Endodermal cell (in vitro differentiated cells): ENCODE data around the gene SLC9C2. TPM values are rescaled to one million over a fixed set of nuclear protein-coding genes. Genes with fewer than 3 reads are reported as not detected.

ENCODE experiments used
- DNase-seq: peaks from one replicate; pipeline ENCODE4 v3.0.0-alpha.2; 2017
- H3K27ac ChIP-seq: 2 replicates; pipeline ENCODE4 v1.5.1; 2013; ENCODE audit warnings: mild to moderate bottlenecking, low read depth, low read length, moderate library complexity
- H3K27me3 ChIP-seq: 2 replicates; pipeline ENCODE4 v1.6.1; 2013; ENCODE audit warnings: mild to moderate bottlenecking, low read length, moderate library complexity; ENCODE audit not compliant: insufficient read depth, control insufficient read depth, poor library complexity, severe bottlenecking
- H3K36me3 ChIP-seq: 2 replicates; pipeline ENCODE4 v1.7.0; 2013; ENCODE audit warnings: mild to moderate bottlenecking, low read length, moderate library complexity; ENCODE audit not compliant: control insufficient read depth, insufficient read depth
- H3K4me1 ChIP-seq: one replicate; pipeline ENCODE4 v1.7.0; 2013; ENCODE audit warnings: low read length; ENCODE audit not compliant: control insufficient read depth, insufficient read depth
- H3K4me3 ChIP-seq: 2 replicates; pipeline ENCODE4 v1.5.1; 2013; ENCODE audit warnings: mild to moderate bottlenecking, low read length, moderate library complexity
- H3K9ac ChIP-seq: 2 replicates; pipeline ENCODE4 v1.6.1; 2013; ENCODE audit warnings: mild to moderate bottlenecking, low read length, moderate library complexity; ENCODE audit not compliant: poor library complexity, severe bottlenecking; ENCODE audit errors: extremely low read depth
- H3K9me3 ChIP-seq: 2 replicates; pipeline ENCODE4 v1.6.1; 2013; ENCODE audit warnings: mild to moderate bottlenecking, low read length, moderate library complexity; ENCODE audit not compliant: control insufficient read depth
- H3K27ac Mint-ChIP-seq: 2 replicates; pipeline ENCODE4 v1.8.0; 2020; ENCODE audit warnings: mixed read lengths
- H3K27me3 Mint-ChIP-seq: 2 replicates; pipeline ENCODE4 v1.8.0; 2021; ENCODE audit warnings: mild to moderate bottlenecking, mixed read lengths; ENCODE audit not compliant: insufficient read depth
- H3K36me3 Mint-ChIP-seq: 2 replicates; pipeline ENCODE4 v1.8.0; 2020; ENCODE audit warnings: low read depth, mixed read lengths
- H3K4me1 Mint-ChIP-seq: 2 replicates; pipeline ENCODE4 v1.8.0; 2020; ENCODE audit warnings: mixed read lengths
- H3K4me3 Mint-ChIP-seq: 2 replicates; pipeline ENCODE4 v1.8.0; 2020; ENCODE audit warnings: mild to moderate bottlenecking, moderate library complexity, mixed read lengths
- H3K9me3 Mint-ChIP-seq: 2 replicates; pipeline ENCODE4 v1.8.0; 2020; ENCODE audit warnings: mild to moderate bottlenecking, mixed read lengths
- CTCF ChIP-seq: fragments of 200-600 bp; sonication (generic); conservative IDR thresholded peaks from 2 replicates; pipeline ENCODE4 v1.5.0; 2021; ENCODE audit warnings: antibody characterized with exemption, mild to moderate bottlenecking
- WGBS, 2 experiments: methylation state at CpG; one replicate each; pipeline versions ENCODE4 v1.1.5 to v1.1.7; 2013; ENCODE audit warnings: missing lambda C conversion rate in 2 of 2, mixed read lengths in 1 of 2; ENCODE audit not compliant: insufficient coverage in 1 of 2, insufficient read length in 1 of 2; 5-methylcytosine and 5-hydroxymethylcytosine counted together
- total RNA-seq, 2 donors: library from RNA; stranded (reverse); fragmentation: NEBNext Ultra II Directional in 1 of 2; extraction: Animal tissue kit (Norgen Biotek cat#: 25700) in 1 of 2; gene quantifications; 2 replicates in 1 of 2; 3 replicates in 1 of 2; pipeline ENCODE4 v1.2.1, GENCODE V29; 2021

SLC9C2 gene
- total RNA-seq, 2 donors from 2014 or later, result not detected

GRCh38 chr1:173482683-173483082, 120.2 kb downstream of the SLC9C2 start:
- peaks cover 90% of the 10 kb centered on the region for H3K36me3 ChIP-seq
- Mint-ChIP-seq H3K36me3 (peaks cover 87% of the 10 kb centered on the region), H3K9me3 (peaks cover 2% of the 10 kb centered on the region)

GRCh38 chr1:173481195-173481772, 121.6 kb downstream of the SLC9C2 start:
- WGBS, 2 experiments, result 92% methylated on average over 1 of the region's 1 CpG; no CpG with 5 or more reads in 1 of the 2 experiments
- DNase-seq, result no peak
- Histone ChIP-seq H3K9ac (no peak overlapping the region), H3K36me3 (peaks cover 76% of the 10 kb centered on the region), H3K27me3 (no peaks in the 10 kb centered on the region), H3K27ac (no peak overlapping the region), H3K4me1 (no peaks in the 10 kb centered on the region), H3K9me3 (peaks cover 9% of the 10 kb centered on the region), H3K4me3 (peak overlapping the region; percentile 12)
- Mint-ChIP-seq H3K4me1 (peaks cover 40% of the 10 kb centered on the region), H3K4me3 (no peak overlapping the region), H3K9me3 (peaks cover 2% of the 10 kb centered on the region), H3K36me3 (peaks cover 73% of the 10 kb centered on the region), H3K27ac (no peak overlapping the region), H3K27me3 (no peaks in the 10 kb centered on the region)
- TF ChIP-seq CTCF, result no peak

More at GRCh38 chr1:173482683-173483082, 120.2 kb downstream of the SLC9C2 start:
- Histone ChIP-seq H3K4me1 (no peaks in the 10 kb centered on the region), H3K27ac (no peak overlapping the region), H3K9ac (no peak overlapping the region), H3K27me3 (no peaks in the 10 kb centered on the region), H3K9me3 (peaks cover 14% of the 10 kb centered on the region), H3K4me3 (no peak overlapping the region)
- no peak for DNase-seq
- Mint-ChIP-seq H3K4me1 (peaks cover 45% of the 10 kb centered on the region), H3K4me3 (no peak overlapping the region), H3K27me3 (no peaks in the 10 kb centered on the region), H3K27ac (no peak overlapping the region)
- TF ChIP-seq CTCF, result no peak
- whole genome bisulfite sequencing, 2 experiments, result 93 to 100% methylated on average over 1 of the region's 1 CpG

GRCh38 chr1:173479649-173480048, 123.2 kb downstream of the SLC9C2 start:
- Mint-ChIP-seq H3K27me3 (no peaks in the 10 kb centered on the region), H3K9me3 (no peaks in the 10 kb centered on the region), H3K36me3 (peaks cover 57% of the 10 kb centered on the region), H3K27ac (peak overlapping the region; percentile 70), H3K4me1 (peaks cover 44% of the 10 kb centered on the region), H3K4me3 (peak overlapping the region; percentile 97)
- no peaks in the 10 kb centered on the region for H3K9me3 ChIP-seq
- DNase-seq, result no peak
- H3K27ac ChIP-seq, result no peak overlapping the region
- H3K4me1 ChIP-seq, result no peaks in the 10 kb centered on the region
- peak overlapping the region; percentile 87 for H3K9ac ChIP-seq
- H3K4me3 ChIP-seq, result peak overlapping the region; percentile 96
- WGBS, 2 experiments, result 92 to 97% methylated on average over 3 to 4 of the region's 4 CpGs
- H3K36me3 ChIP-seq, result peaks cover 59% of the 10 kb centered on the region
- H3K27me3 ChIP-seq, result no peaks in the 10 kb centered on the region
- TF ChIP-seq CTCF, result no peak
